CD4-positive, alpha-beta memory T cell (primary cell): Measurements from ENCODE around the gene SYP. TPM values are rescaled to one million over a fixed set of nuclear protein-coding genes. Genes with fewer than 3 reads are reported as not detected.

Source experiments
- CTCF ChIA-PET: fragments of 350-600 bp; sonication (Branson Sonifier 250); formaldehyde crosslinking; loops from one replicate; lab custom pipeline; 2021; ENCODE audit warnings: inconsistent platforms; ENCODE audit not compliant: partially characterized antibody; lab: Charles Lee
- POLR2A ChIA-PET: fragments of 350-600 bp; sonication (Branson Sonifier 250); formaldehyde crosslinking; loops from one replicate; lab custom pipeline; 2021; ENCODE audit not compliant: partially characterized antibody; lab: Charles Lee
- DNase-seq, 5 donors: peaks; one replicate each; pipeline versions ENCODE4 v3.0.0 to v3.0.0-alpha.2; 2020 to 2022; ENCODE audit warnings: mixed read lengths in 1 of 5
- H3K27ac ChIP-seq: one replicate; pipeline ENCODE4 v1.7.0; 2013; ENCODE audit warnings: low read depth, low read length
- H3K27me3 ChIP-seq: 2 replicates; pipeline ENCODE4 v1.7.0; 2013; ENCODE audit warnings: mild to moderate bottlenecking, low read length, moderate library complexity; ENCODE audit not compliant: insufficient read depth
- H3K36me3 ChIP-seq: 2 replicates; pipeline ENCODE4 v1.7.0; 2013; ENCODE audit warnings: mild to moderate bottlenecking, low read length, moderate library complexity; ENCODE audit not compliant: insufficient read depth
- H3K4me1 ChIP-seq: 2 replicates; pipeline ENCODE4 v1.7.0; 2013; ENCODE audit warnings: mild to moderate bottlenecking, low read length, moderate library complexity; ENCODE audit not compliant: insufficient read depth
- H3K4me3 ChIP-seq, 2 donors: one replicate each; pipeline ENCODE4 v1.7.0; 2013; ENCODE audit warnings: low read length in 2 of 2, mild to moderate bottlenecking in 1 of 2
- H3K9me3 ChIP-seq, 2 donors: one replicate each; pipeline ENCODE4 v1.7.0; 2013; ENCODE audit warnings: low read length in 2 of 2, control low read depth in 1 of 2; ENCODE audit not compliant: control insufficient read depth in 1 of 2
- H3K27ac Mint-ChIP-seq, 7 donors: one replicate each; pipeline ENCODE4 v1.8.0; 2020 to 2021; ENCODE audit warnings: mixed read lengths in 7 of 7, mild to moderate bottlenecking in 6 of 7, inconsistent platforms in 3 of 7, moderate library complexity in 3 of 7
- H3K27me3 Mint-ChIP-seq, 2 donors: one replicate each; pipeline ENCODE4 v1.8.0; 2020 to 2021; ENCODE audit warnings: mixed read lengths in 2 of 2
- H3K36me3 Mint-ChIP-seq, 2 donors: one replicate each; pipeline ENCODE4 v1.8.0; 2020 to 2021; ENCODE audit warnings: mixed read lengths in 2 of 2, inconsistent platforms in 1 of 2, mild to moderate bottlenecking in 1 of 2
- H3K4me1 Mint-ChIP-seq, 4 donors: one replicate each; pipeline ENCODE4 v1.8.0; 2020 to 2021; ENCODE audit warnings: mixed read lengths in 4 of 4, mild to moderate bottlenecking in 1 of 4
- H3K4me3 Mint-ChIP-seq, 8 donors: one replicate each; pipeline ENCODE4 v1.8.0; 2020 to 2021; ENCODE audit warnings: mixed read lengths in 8 of 8, mild to moderate bottlenecking in 7 of 8, moderate library complexity in 6 of 8, inconsistent platforms in 3 of 8
- H3K9me3 Mint-ChIP-seq, 8 donors: one replicate each; pipeline ENCODE4 v1.8.0; 2020 to 2021; ENCODE audit warnings: mixed read lengths in 8 of 8, mild to moderate bottlenecking in 5 of 8, inconsistent platforms in 3 of 8, moderate library complexity in 1 of 8
- intact Hi-C: fragments of 100-400 bp; cut with micrococcal nuclease; formaldehyde crosslinking; loops from one replicate; pipeline ENCODE4 v1.15.1; 2023
- polyA plus RNA-seq, 2 donors: library from polyadenylated mRNA; unstranded; fragments of 300-500 nt; fragmentation: Illumina TruSeq; gene quantifications; one replicate each; pipeline ENCODE4 v1.2.3, GENCODE V29; 2021
- total RNA-seq, 2 experiments: library from RNA; stranded (reverse); gene quantifications; one replicate each; pipeline ENCODE4 v1.2.3, GENCODE V29; 2021

The SYP gene
- total and polyA plus RNA-seq, 4 experiments from 2014 or later: 0.32 to 0.73 (median 0.50) TPM; not detected in 1

- peak overlapping the region; percentile 52 to 54 for H3K4me3 ChIP-seq
- H3K27me3 Mint-ChIP-seq: no peaks in the 10 kb centered on the region
- H3K4me1 ChIP-seq: peaks cover 27% of the 10 kb centered on the region
- H3K27ac ChIP-seq: peak overlapping the region; percentile 76
- H3K36me3 ChIP-seq: peaks cover 10% of the 10 kb centered on the region
- intact Hi-C loops: loop anchor here (2.0 kb wide), 1 partner anchor 14 kb away; the partner anchor contains the start of gene PRICKLE3
- peaks cover 14 to 42% (median 23%) of the 10 kb centered on the region in 4 donors for H3K4me1 Mint-ChIP-seq
- ChIA-PET CTCF (interaction anchor here (1.0 to 1.1 kb wide), 2 partner anchors 8 to 30 kb away, joined by 4 to 5 read pairs; no protein-coding TSS in a partner anchor), POLR2A (interaction anchor here (0.8 to 2.5 kb wide), 13 partner anchors 9 to 215 kb away, joined by 3 to 15 read pairs (median 5); partner anchors contain the start of genes KCND1, OTUD5, PPP1R3F and WDR45)
- peak overlapping the region; percentile 85 to 93 (median 86) for H3K27ac Mint-ChIP-seq
- H3K9me3 ChIP-seq: no peaks in the 10 kb centered on the region
- H3K9me3 Mint-ChIP-seq: peaks cover 0 to 1% (median 0%) of the 10 kb centered on the region in 8 donors
- no peaks in the 10 kb centered on the region for H3K27me3 ChIP-seq
- H3K36me3 Mint-ChIP-seq: peaks cover 11 to 33% of the 10 kb centered on the region in 2 donors
- peak; percentile 49 to 75 (median 58) for DNase-seq
- peak overlapping the region; percentile 84 to 91 (median 88) for H3K4me3 Mint-ChIP-seq
These were observed 27.7 kb downstream of the SYP start for GRCh38 chrX:49172280-49172780.

- intact Hi-C loops: loop anchor here (2.0 kb wide), 1 partner anchor 15 kb away; the partner anchor contains the start of gene PRICKLE3
- Mint-ChIP-seq H3K4me1 (peaks cover 14 to 47% (median 24%) of the 10 kb centered on the region in 4 donors), H3K27me3 (no peaks in the 10 kb centered on the region), H3K27ac (peak within 1 kb of the TSS; percentile 85 to 93 (median 86)), H3K9me3 (peaks cover 0 to 1% (median 0%) of the 10 kb centered on the region in 8 donors), H3K4me3 (peak within 1 kb of the TSS; percentile 84 to 91 (median 88)), H3K36me3 (peaks cover 10 to 31% of the 10 kb centered on the region in 2 donors)
- ChIA-PET POLR2A (interaction anchor here (0.8 to 2.5 kb wide), 12 partner anchors 9 to 214 kb away, joined by 3 to 15 read pairs (median 5); partner anchors contain the start of genes KCND1, OTUD5, PPP1R3F and WDR45), CTCF (interaction anchor here (1.0 to 1.1 kb wide), 3 partner anchors 8 to 30 kb away, joined by 4 to 5 read pairs (median 4); no protein-coding TSS in a partner anchor)
- DNase-seq: peak; percentile 37 to 83 (median 46)
- Histone ChIP-seq H3K36me3 (peaks cover 10% of the 10 kb centered on the region), H3K4me1 (peaks cover 32% of the 10 kb centered on the region), H3K4me3 (peak within 1 kb of the TSS; percentile 52 to 54), H3K27ac (peak within 1 kb of the TSS; percentile 76), H3K27me3 (no peaks in the 10 kb centered on the region), H3K9me3 (no peaks in the 10 kb centered on the region)
These were observed 28.2 kb downstream of the SYP start, which contains the start of gene PLP2 for GRCh38 chrX:49171752-49172279. PLP2 (plus strand) TSS chrX:49171898; CDS start chrX:49172001, 103 bp downstream.

GRCh38 chrX:49167740-49168108 lies 32.3 kb downstream of the SYP start:
- Histone ChIP-seq H3K4me3 (peak overlapping the region in 1 of 2 donors; percentile 54), H3K27ac (peak overlapping the region; percentile 63), H3K27me3 (no peaks in the 10 kb centered on the region), H3K9me3 (no peaks in the 10 kb centered on the region), H3K4me1 (peaks cover 42% of the 10 kb centered on the region), H3K36me3 (no peaks in the 10 kb centered on the region)
- no peak for DNase-seq
- H3K27ac Mint-ChIP-seq: peak overlapping the region; percentile 85 to 98 (median 95)
- peaks cover 14 to 56% (median 28%) of the 10 kb centered on the region in 4 donors for H3K4me1 Mint-ChIP-seq
- peaks cover 0 to 3% of the 10 kb centered on the region in 2 donors for H3K36me3 Mint-ChIP-seq
- intact Hi-C loops: loop anchor here (2.0 to 10.0 kb wide), 2 partner anchors 45 to 93 kb away; partner anchors contain the start of genes GPKOW, PRAF2 and WDR45
- POLR2A ChIA-PET: interaction anchor here (0.6 to 2.6 kb wide), 11 partner anchors 10 to 256 kb away, joined by 3 to 37 read pairs (median 9); partner anchors contain the start of genes CCDC22, PRICKLE3 and WDR45
- peaks cover 0 to 4% (median 0%) of the 10 kb centered on the region in 8 donors for H3K9me3 Mint-ChIP-seq
- H3K27me3 Mint-ChIP-seq: no peaks in the 10 kb centered on the region
- CTCF ChIA-PET: interaction anchor here (1.0 to 4.8 kb wide), 8 partner anchors 9 to 24 kb away, joined by 3 to 31 read pairs (median 6); partner anchors contain the start of gene PRICKLE3
- H3K4me3 Mint-ChIP-seq: peak overlapping the region; percentile 68 to 95 (median 87)

GRCh38 chrX:49166914-49167739 lies 32.9 kb downstream of the SYP start:
- CTCF ChIA-PET: interaction anchor here (1.0 to 4.8 kb wide), 9 partner anchors 9 to 29 kb away, joined by 3 to 31 read pairs (median 7); partner anchors contain the start of gene PRICKLE3
- H3K9me3 ChIP-seq: no peaks in the 10 kb centered on the region
- H3K27ac ChIP-seq: peak overlapping the region; percentile 63
- Mint-ChIP-seq H3K27ac (peak overlapping the region; percentile 93 to 98 (median 97)), H3K36me3 (peaks cover 0 to 1% of the 10 kb centered on the region in 2 donors), H3K9me3 (peaks cover 0 to 4% (median 0%) of the 10 kb centered on the region in 8 donors), H3K4me3 (peak overlapping the region; percentile 85 to 95 (median 88)), H3K27me3 (no peaks in the 10 kb centered on the region), H3K4me1 (peaks cover 14 to 53% (median 27%) of the 10 kb centered on the region in 4 donors)
- H3K27me3 ChIP-seq: no peaks in the 10 kb centered on the region
- intact Hi-C loops: loop anchor here (2.0 to 10.0 kb wide), 2 partner anchors 44 to 92 kb away; partner anchors contain the start of genes GPKOW, PRAF2 and WDR45
- no peaks in the 10 kb centered on the region for H3K36me3 ChIP-seq
- peak overlapping the region; percentile 30 to 54 for H3K4me3 ChIP-seq
- peak; percentile 56 to 89 (median 62) for DNase-seq
- POLR2A ChIA-PET: interaction anchor here (0.6 to 2.6 kb wide), 27 partner anchors 8 to 366 kb away, joined by 3 to 37 read pairs (median 4); partner anchors contain the start of genes CCDC22, GRIPAP1, HDAC6 and PPP1R3F
- H3K4me1 ChIP-seq: peaks cover 41% of the 10 kb centered on the region

- Mint-ChIP-seq H3K27me3 (no peaks in the 10 kb centered on the region), H3K36me3 (peaks cover 0 to 1% of the 10 kb centered on the region in 2 donors), H3K4me1 (peaks cover 14 to 45% (median 29%) of the 10 kb centered on the region in 4 donors), H3K9me3 (peaks cover 0 to 4% (median 0%) of the 10 kb centered on the region in 8 donors), H3K4me3 (peak overlapping the region; percentile 85 to 95 (median 88)), H3K27ac (peak overlapping the region; percentile 93 to 98 (median 97))
- no peaks in the 10 kb centered on the region for H3K9me3 ChIP-seq
- peak overlapping the region; percentile 63 for H3K27ac ChIP-seq
- H3K27me3 ChIP-seq: no peaks in the 10 kb centered on the region
- ChIA-PET CTCF (interaction anchor here (1.0 to 4.8 kb wide), 9 partner anchors 10 to 28 kb away, joined by 3 to 31 read pairs (median 7); partner anchors contain the start of gene PRICKLE3), POLR2A (interaction anchor here (0.8 to 2.6 kb wide), 22 partner anchors 9 to 365 kb away, joined by 3 to 37 read pairs (median 4); partner anchors contain the start of genes GRIPAP1, HDAC6, PPP1R3F and PRAF2)
- H3K36me3 ChIP-seq: no peaks in the 10 kb centered on the region
- DNase-seq: peak; percentile 70 to 91 (median 78)
- H3K4me1 ChIP-seq: peaks cover 41% of the 10 kb centered on the region
- H3K4me3 ChIP-seq: peak overlapping the region in 1 of 2 donors; percentile 54
- intact Hi-C loops: loop anchor here (2.0 to 10.0 kb wide), 2 partner anchors 43 to 91 kb away; partner anchors contain the start of genes GPKOW, PRAF2 and WDR45
These were observed 33.8 kb downstream of the SYP start for GRCh38 chrX:49165901-49166881.
